ENCODE measurements around the gene NFE2L1.
"Not testable (repeated sequence)": the region's sequence is repeated elsewhere in the genome, so short reads cannot be mapped to it uniquely, and the experiment has no call there.

DNA sequence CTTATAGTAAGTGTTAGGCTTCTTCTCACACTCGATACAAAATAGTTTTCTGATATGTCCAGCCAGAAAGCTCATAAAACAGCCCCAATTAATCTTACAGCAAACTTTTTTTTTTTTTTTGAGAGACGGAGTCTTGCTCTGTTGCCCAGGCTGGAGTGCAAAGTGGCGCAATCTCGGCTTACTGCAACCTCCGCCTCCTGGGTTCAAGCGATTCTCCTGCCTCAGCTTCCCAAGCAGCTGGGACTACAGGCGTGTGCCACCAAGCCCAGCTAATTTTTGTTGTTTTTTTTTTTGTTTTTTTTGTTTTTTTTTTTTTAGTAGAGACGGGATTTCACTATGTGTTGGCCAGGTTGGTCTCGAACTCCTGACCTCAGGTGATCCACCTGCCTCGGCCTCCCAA is 29.0 kb downstream of the NFE2L1 start:
- not testable (repeated sequence) for TF ChIP-seq CTCF (conservative IDR thresholded peaks at IDR 0.05); EZH2 (IDR thresholded peaks at IDR 0.05; ENCODE audit: low read depth)

All from PC-9 (cell line).